Measurements from ENCODE around the gene RSPRY1.

DNA sequence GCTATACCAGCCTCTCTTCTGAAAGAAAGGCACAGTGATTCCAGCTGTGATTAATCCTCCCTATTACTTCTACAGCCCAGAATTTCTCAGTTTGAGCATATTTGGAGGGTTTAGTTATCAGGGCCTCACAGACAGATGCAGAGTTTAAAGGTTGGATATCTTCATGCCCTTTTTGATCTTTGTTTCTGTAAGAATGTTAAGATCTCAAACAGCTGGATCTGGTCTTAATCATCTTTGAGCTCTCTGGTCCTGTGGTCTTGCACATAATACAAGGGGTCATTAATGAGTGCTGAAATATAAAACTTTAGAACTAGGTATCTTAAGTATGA is 49.9 kb downstream of the RSPRY1 start:
- TF ChIP-seq, protein P1, sequence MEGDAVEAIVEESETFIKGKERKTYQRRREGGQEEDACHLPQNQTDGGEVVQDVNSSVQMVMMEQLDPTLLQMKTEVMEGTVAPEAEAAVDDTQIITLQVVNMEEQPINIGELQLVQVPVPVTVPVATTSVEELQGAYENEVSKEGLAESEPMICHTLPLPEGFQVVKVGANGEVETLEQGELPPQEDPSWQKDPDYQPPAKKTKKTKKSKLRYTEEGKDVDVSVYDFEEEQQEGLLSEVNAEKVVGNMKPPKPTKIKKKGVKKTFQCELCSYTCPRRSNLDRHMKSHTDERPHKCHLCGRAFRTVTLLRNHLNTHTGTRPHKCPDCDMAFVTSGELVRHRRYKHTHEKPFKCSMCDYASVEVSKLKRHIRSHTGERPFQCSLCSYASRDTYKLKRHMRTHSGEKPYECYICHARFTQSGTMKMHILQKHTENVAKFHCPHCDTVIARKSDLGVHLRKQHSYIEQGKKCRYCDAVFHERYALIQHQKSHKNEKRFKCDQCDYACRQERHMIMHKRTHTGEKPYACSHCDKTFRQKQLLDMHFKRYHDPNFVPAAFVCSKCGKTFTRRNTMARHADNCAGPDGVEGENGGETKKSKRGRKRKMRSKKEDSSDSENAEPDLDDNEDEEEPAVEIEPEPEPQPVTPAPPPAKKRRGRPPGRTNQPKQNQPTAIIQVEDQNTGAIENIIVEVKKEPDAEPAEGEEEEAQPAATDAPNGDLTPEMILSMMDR (conservative IDR thresholded peaks at IDR 0.05; ENCODE audit: low read depth, low read length): no peak
- no peak for TF ChIP-seq POLR2A (IDR thresholded peaks at IDR 0.05; ENCODE audit: low read depth, low read length)
- no peak for TF ChIP-seq FOS (IDR thresholded peaks at IDR 0.05; ENCODE audit: low read depth, low read length)
- no peak for TF ChIP-seq RFX5 (IDR thresholded peaks at IDR 0.05; ENCODE audit: low read depth, low read length)
- TF ChIP-seq MXI1 (IDR thresholded peaks at IDR 0.05; ENCODE audit: borderline replicate concordance, low read depth, low read length): no peak
- TF ChIP-seq, protein P2, sequence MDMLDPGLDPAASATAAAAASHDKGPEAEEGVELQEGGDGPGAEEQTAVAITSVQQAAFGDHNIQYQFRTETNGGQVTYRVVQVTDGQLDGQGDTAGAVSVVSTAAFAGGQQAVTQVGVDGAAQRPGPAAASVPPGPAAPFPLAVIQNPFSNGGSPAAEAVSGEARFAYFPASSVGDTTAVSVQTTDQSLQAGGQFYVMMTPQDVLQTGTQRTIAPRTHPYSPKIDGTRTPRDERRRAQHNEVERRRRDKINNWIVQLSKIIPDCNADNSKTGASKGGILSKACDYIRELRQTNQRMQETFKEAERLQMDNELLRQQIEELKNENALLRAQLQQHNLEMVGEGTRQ (IDR thresholded peaks at IDR 0.05; ENCODE audit: low read depth, low read length): no peak
- TF ChIP-seq RCOR1 (IDR thresholded peaks at IDR 0.05; ENCODE audit: insufficient replicate concordance, low read length): no peak
- no peak for TF ChIP-seq BHLHE40 (IDR thresholded peaks at IDR 0.05; ENCODE audit: low read depth, low read length)
- no peak for TF ChIP-seq NFE2L2 (IDR thresholded peaks at IDR 0.05; ENCODE audit: low read depth, low read length)
- no peak for TF ChIP-seq RAD21 (IDR thresholded peaks at IDR 0.05; ENCODE audit: low read length)
- no peak for TF ChIP-seq CHD1 (IDR thresholded peaks at IDR 0.05; ENCODE audit: low read depth, low read length)
- TF ChIP-seq CEBPB (IDR thresholded peaks at IDR 0.05; ENCODE audit: low read depth, low read length): no peak
- no peak for TF ChIP-seq SMC3 (IDR thresholded peaks at IDR 0.05; ENCODE audit: low read depth, low read length)
- TF ChIP-seq MAZ (IDR thresholded peaks at IDR 0.05; ENCODE audit: borderline replicate concordance, low read depth, low read length): no peak
